Measurements from ENCODE around the gene PACRG.

GRCh38 chr6:163099621-163100171 is 371.9 kb downstream of the PACRG start:
- TF ChIP-seq POLR2AphosphoS5 (IDR thresholded peaks at IDR 0.05) (no peak), CTCF (IDR thresholded peaks at IDR 0.05) (no peak)
